ENCODE data around the gene AAK1. TPM values are rescaled to one million over a fixed set of nuclear protein-coding genes. Genes with fewer than 3 reads are reported as not detected.

The AAK1 gene
- total and polyA plus RNA-seq, 2 experiments from 2014 or later, result 39.0 to 52.4 TPM

- H3K4me2 ChIP-seq, result no peak overlapping the region
- Mint-ChIP-seq H3K4me3 (no peak overlapping the region), H3K27me3 (ENCODE audit: insufficient read depth, low read depth, poor library complexity) (no peaks in the 10 kb centered on the region), H3K36me3 (ENCODE audit: low read depth) (peaks cover 2% of the 10 kb centered on the region; the same call in 2 of the 3 replicates), H3K4me1 (no peaks in the 10 kb centered on the region; the same call in 2 of the 3 replicates), H3K9me3 (no peaks in the 10 kb centered on the region), H3K27ac (no peak overlapping the region)
- H3K27me3 ChIP-seq (ENCODE audit: insufficient read depth), result no peaks in the 10 kb centered on the region
- no peak for ATAC-seq
- H3F3A ChIP-seq (replicated peaks; ENCODE audit: low read depth), result no peaks in the 10 kb centered on the region
- DNase-seq (ENCODE audit: low spot score), result no peak
- H3K4me1 ChIP-seq (ENCODE audit: insufficient read depth), result no peaks in the 10 kb centered on the region
- H4K20me1 ChIP-seq (replicated peaks; ENCODE audit: insufficient read depth), result no peaks in the 10 kb centered on the region; the same call in 1 of the 2 replicates
- no peaks in the 10 kb centered on the region for H3K79me2 ChIP-seq (replicated peaks; ENCODE audit: insufficient read depth)
- 0 out of 2 replicates have a peak, but pooled peaks cover 3% of the 10 kb centered on the region for H3K36me3 ChIP-seq (ENCODE audit: insufficient read depth)
- H2AFZ ChIP-seq, result no peak overlapping the region
- H3K4me3 ChIP-seq, result no peak overlapping the region
- no peak overlapping the region for H3K27ac ChIP-seq (ENCODE audit: low read depth)
- no peak for TF ChIP-seq NANOG (IDR thresholded peaks at IDR 0.05; ENCODE audit: borderline replicate concordance)
- TF ChIP-seq CREB1 (CRISPR knock-in tag; IDR thresholded peaks at IDR 0.05; ENCODE audit: low read depth), result no peak
- TF ChIP-seq STAT1 (IDR thresholded peaks at IDR 0.05; ENCODE audit: unreplicated experiment), result no peak
- TF ChIP-seq REST (IDR thresholded peaks at IDR 0.05; ENCODE audit: unreplicated experiment), result no peak
- TF ChIP-seq JUNB (IDR thresholded peaks at IDR 0.05; ENCODE audit: unreplicated experiment), result no peak
- no peak for TF ChIP-seq ZNF114 (CRISPR knock-in tag; IDR thresholded peaks at IDR 0.05)
- TF ChIP-seq ZNF331 (CRISPR knock-in tag; IDR thresholded peaks at IDR 0.05; ENCODE audit: low read depth), result no peak
- no peak for TF ChIP-seq ETS1 (IDR thresholded peaks at IDR 0.05)
- TF ChIP-seq EZH2phosphoT487 (IDR thresholded peaks at IDR 0.05; ENCODE audit: unreplicated experiment), result no peak
- no peak for TF ChIP-seq EZH2 (IDR thresholded peaks at IDR 0.05; ENCODE audit: low read depth, unreplicated experiment)
- no peak for TF ChIP-seq POLR2AphosphoS5 (IDR thresholded peaks at IDR 0.05; ENCODE audit: low read depth)
- no peak for TF ChIP-seq ZNF462 (CRISPR knock-in tag; IDR thresholded peaks at IDR 0.05)
- TF ChIP-seq, protein P1, sequence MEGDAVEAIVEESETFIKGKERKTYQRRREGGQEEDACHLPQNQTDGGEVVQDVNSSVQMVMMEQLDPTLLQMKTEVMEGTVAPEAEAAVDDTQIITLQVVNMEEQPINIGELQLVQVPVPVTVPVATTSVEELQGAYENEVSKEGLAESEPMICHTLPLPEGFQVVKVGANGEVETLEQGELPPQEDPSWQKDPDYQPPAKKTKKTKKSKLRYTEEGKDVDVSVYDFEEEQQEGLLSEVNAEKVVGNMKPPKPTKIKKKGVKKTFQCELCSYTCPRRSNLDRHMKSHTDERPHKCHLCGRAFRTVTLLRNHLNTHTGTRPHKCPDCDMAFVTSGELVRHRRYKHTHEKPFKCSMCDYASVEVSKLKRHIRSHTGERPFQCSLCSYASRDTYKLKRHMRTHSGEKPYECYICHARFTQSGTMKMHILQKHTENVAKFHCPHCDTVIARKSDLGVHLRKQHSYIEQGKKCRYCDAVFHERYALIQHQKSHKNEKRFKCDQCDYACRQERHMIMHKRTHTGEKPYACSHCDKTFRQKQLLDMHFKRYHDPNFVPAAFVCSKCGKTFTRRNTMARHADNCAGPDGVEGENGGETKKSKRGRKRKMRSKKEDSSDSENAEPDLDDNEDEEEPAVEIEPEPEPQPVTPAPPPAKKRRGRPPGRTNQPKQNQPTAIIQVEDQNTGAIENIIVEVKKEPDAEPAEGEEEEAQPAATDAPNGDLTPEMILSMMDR (conservative IDR thresholded peaks at IDR 0.05; ENCODE audit: low read depth in 2 of 2), result no peak
- no peaks in the 10 kb centered on the region for H3K9me2 ChIP-seq (ENCODE audit: insufficient read depth)
Observed at GRCh38 chr2:69535817-69536241, 107.7 kb downstream of the AAK1 start.

Data from GM23338 (cell line).